Measurements from ENCODE around the gene CSF1R.
"Not testable (repeated sequence)": the region's sequence is repeated elsewhere in the genome, so short reads cannot be mapped to it uniquely, and the experiment has no call there.

The CSF1R gene

GRCh38 chr5:150103678-150104549, 17.6 kb upstream of the CSF1R start:
- DNase-seq (ENCODE audit: low spot score), result no peak

GRCh38 chr5:150101023-150101422, 14.7 kb upstream of the CSF1R start:
- DNase-seq (ENCODE audit: low spot score), result no peak

- DNase-seq (ENCODE audit: low spot score), result no peak
These were observed 10.8 kb upstream of the CSF1R start for GRCh38 chr5:150097152-150097551.

GRCh38 chr5:150092159-150092787, 5.9 kb upstream of the CSF1R start:
- no peak for DNase-seq (ENCODE audit: low spot score)

- no peak for DNase-seq (ENCODE audit: low spot score)
These were observed 1.0 kb downstream of the CSF1R start for GRCh38 chr5:150085191-150085912.

GRCh38 chr5:150084754-150085153, 1.6 kb downstream of the CSF1R start:
- not testable (repeated sequence) for DNase-seq (ENCODE audit: low spot score)

GRCh38 chr5:150082889-150083288, 3.5 kb downstream of the CSF1R start:
- DNase-seq (ENCODE audit: low spot score), result no peak

GRCh38 chr5:150082374-150082773, 4.0 kb downstream of the CSF1R start:
- DNase-seq (ENCODE audit: low spot score), result no peak

GRCh38 chr5:150081541-150082283, 4.6 kb downstream of the CSF1R start:
- DNase-seq (ENCODE audit: low spot score), result no peak

- no peak for DNase-seq (ENCODE audit: low spot score)
These were observed 5.5 kb downstream of the CSF1R start for GRCh38 chr5:150080696-150081435.

GRCh38 chr5:150079909-150080461, 6.4 kb downstream of the CSF1R start:
- DNase-seq (ENCODE audit: low spot score), result no peak

- peak; percentile 6 for DNase-seq (ENCODE audit: low spot score)
These were observed 7.3 kb downstream of the CSF1R start for GRCh38 chr5:150078802-150079689.

- peak; percentile 2 for DNase-seq (ENCODE audit: low spot score)
These were observed 8.2 kb downstream of the CSF1R start for GRCh38 chr5:150077996-150078801.

GRCh38 chr5:150077060-150077459, 9.3 kb downstream of the CSF1R start:
- DNase-seq (ENCODE audit: low spot score), result no peak

- DNase-seq (ENCODE audit: low spot score), result no peak
These were observed 10.5 kb downstream of the CSF1R start for GRCh38 chr5:150075806-150076205.

- no peak for DNase-seq (ENCODE audit: low spot score)
These were observed 11.1 kb downstream of the CSF1R start for GRCh38 chr5:150075233-150075632.

GRCh38 chr5:150073677-150074076, 12.7 kb downstream of the CSF1R start:
- DNase-seq (ENCODE audit: low spot score), result no peak

GRCh38 chr5:150073086-150073625, 13.2 kb downstream of the CSF1R start:
- no peak for DNase-seq (ENCODE audit: low spot score)

- no peak for DNase-seq (ENCODE audit: low spot score)
These were observed 15.5 kb downstream of the CSF1R start for GRCh38 chr5:150070821-150071220.

All from GM03348 (cell line).